ENCODE measurements around the gene FXYD7. TPM values are rescaled to one million over a fixed set of nuclear protein-coding genes. Genes with fewer than 3 reads are reported as not detected.

Gene FXYD7
- polyA plus RNA-seq, 1 donor (not counting 4 experiments of a cell fraction or from before 2014, with no cell fraction given) = not detected

DNA sequence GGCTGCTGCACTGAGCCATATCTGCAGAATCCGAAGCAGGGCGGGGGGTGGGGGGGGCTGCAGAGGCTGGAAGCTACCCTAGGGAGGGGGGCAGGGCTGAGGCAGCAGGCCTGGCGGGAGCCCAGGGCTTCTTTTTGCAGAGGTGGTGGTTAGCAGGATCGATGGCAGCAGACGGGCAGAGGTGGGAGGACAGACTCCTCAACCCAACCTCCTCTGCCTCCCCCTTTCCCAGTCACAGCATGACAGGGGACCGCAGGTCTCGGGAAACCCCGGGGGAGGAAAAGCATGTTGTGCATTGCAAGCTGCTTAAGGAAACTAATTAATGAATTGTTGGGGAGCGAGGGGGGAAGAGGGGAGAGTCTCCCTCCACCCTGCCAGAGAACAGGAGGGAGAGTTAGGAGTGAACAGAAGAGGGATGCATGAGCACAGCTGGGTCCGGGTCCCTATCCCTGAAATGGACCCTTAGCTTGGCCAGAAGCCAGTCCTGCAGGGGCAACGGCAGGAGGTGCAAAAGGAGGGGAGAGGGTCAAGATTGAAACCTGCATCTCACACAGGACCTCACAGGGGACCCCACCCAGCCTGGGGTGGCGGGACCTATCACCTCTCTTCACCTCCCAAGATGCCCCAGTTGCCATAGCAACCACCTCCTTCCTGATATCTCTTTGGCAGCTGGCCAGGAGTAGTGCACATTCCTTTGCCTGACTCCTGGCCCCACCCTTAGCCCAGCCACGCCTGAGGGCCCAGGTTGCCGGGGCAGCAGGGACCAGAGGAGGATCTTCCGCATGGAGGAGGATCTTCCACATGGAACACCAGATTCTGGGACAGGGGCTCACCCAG lies 1.8 kb downstream of the FXYD7 start:
- no peak overlapping the region for H3K4me3 ChIP-seq (ENCODE audit: control insufficient read depth in 2 of 3, extremely low read depth in 1 of 3, insufficient read depth in 2 of 3, low read depth in 1 of 3, low read length in 3 of 3)
- no peaks in the 10 kb centered on the region for H3K79me2 ChIP-seq (ENCODE audit: control insufficient read depth, insufficient read depth, low read length)
- H3K9me3 ChIP-seq (ENCODE audit: control insufficient read depth, low read depth, low read length) = no peaks in the 10 kb centered on the region
- no peak overlapping the region for H3K27ac ChIP-seq (ENCODE audit: control insufficient read depth, insufficient read depth, low read length)
- FAIRE-seq (peak; percentile 56), DNase-seq (ENCODE audit: low read depth, low spot score) (peak; percentile 85)
- no peaks in the 10 kb centered on the region for H3K36me3 ChIP-seq (ENCODE audit: control insufficient read depth in 2 of 2, extremely low read depth in 1 of 2, insufficient read depth in 2 of 2, low read length in 2 of 2)
- H3K9ac ChIP-seq (ENCODE audit: control insufficient read depth, extremely low read depth, insufficient read depth, low read length) = no peak overlapping the region
- no peaks in the 10 kb centered on the region for H3K9me1 ChIP-seq (ENCODE audit: control insufficient read depth, extremely low read depth, insufficient read depth, low read length)
- H3K27me3 ChIP-seq (ENCODE audit: control insufficient read depth, extremely low read depth, insufficient read depth, low read length) = peaks cover 19% of the 10 kb centered on the region
- no peaks in the 10 kb centered on the region for H4K20me1 ChIP-seq (ENCODE audit: control insufficient read depth, extremely low read depth, insufficient read depth, low read length)
- H3K4me1 ChIP-seq (ENCODE audit: control insufficient read depth, extremely low read depth, insufficient read depth, low read length) = peaks cover 21% of the 10 kb centered on the region
- TF ChIP-seq, protein P1, sequence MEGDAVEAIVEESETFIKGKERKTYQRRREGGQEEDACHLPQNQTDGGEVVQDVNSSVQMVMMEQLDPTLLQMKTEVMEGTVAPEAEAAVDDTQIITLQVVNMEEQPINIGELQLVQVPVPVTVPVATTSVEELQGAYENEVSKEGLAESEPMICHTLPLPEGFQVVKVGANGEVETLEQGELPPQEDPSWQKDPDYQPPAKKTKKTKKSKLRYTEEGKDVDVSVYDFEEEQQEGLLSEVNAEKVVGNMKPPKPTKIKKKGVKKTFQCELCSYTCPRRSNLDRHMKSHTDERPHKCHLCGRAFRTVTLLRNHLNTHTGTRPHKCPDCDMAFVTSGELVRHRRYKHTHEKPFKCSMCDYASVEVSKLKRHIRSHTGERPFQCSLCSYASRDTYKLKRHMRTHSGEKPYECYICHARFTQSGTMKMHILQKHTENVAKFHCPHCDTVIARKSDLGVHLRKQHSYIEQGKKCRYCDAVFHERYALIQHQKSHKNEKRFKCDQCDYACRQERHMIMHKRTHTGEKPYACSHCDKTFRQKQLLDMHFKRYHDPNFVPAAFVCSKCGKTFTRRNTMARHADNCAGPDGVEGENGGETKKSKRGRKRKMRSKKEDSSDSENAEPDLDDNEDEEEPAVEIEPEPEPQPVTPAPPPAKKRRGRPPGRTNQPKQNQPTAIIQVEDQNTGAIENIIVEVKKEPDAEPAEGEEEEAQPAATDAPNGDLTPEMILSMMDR (optimal IDR thresholded peaks at IDR 0.05 in 1 of 3, IDR thresholded peaks at IDR 0.05 in 1 of 3, conservative IDR thresholded peaks at IDR 0.05 in 1 of 3; ENCODE audit: extremely low read depth in 1 of 3, insufficient read depth in 2 of 3, low read length in 3 of 3) = no peak
- TF ChIP-seq EZH2 (IDR thresholded peaks at IDR 0.05; ENCODE audit: low read length) = no peak
- dilution Hi-C loops (cut with MboI; ENCODE audit: extremely low pct_ligation_motif_present, low sequenced_read_pairs) = no loop called here
- peak overlapping the region; percentile 30 for H3K4me2 ChIP-seq (ENCODE audit: control insufficient read depth, extremely low read depth, insufficient read depth, low read depth, low read length)
- H2AFZ ChIP-seq (ENCODE audit: control insufficient read depth, low read length) = peak overlapping the region; percentile 64

- TF ChIP-seq EZH2 (IDR thresholded peaks at IDR 0.05; ENCODE audit: low read length) = no peak
- TF ChIP-seq, protein P1 (optimal IDR thresholded peaks at IDR 0.05 in 1 of 3, IDR thresholded peaks at IDR 0.05 in 1 of 3, conservative IDR thresholded peaks at IDR 0.05 in 1 of 3; ENCODE audit: extremely low read depth in 1 of 3, insufficient read depth in 2 of 3, low read length in 3 of 3) = no peak
- DNase-seq (ENCODE audit: low read depth, low spot score) (no peak), FAIRE-seq (no peak)
- H3K9me1 ChIP-seq (ENCODE audit: control insufficient read depth, extremely low read depth, insufficient read depth, low read length) = no peaks in the 10 kb centered on the region
- H3K79me2 ChIP-seq (ENCODE audit: control insufficient read depth, insufficient read depth, low read length) = no peaks in the 10 kb centered on the region
- H3K27me3 ChIP-seq (ENCODE audit: control insufficient read depth, extremely low read depth, insufficient read depth, low read length) = peaks cover 19% of the 10 kb centered on the region
- H3K4me3 ChIP-seq (ENCODE audit: control insufficient read depth in 2 of 3, extremely low read depth in 1 of 3, insufficient read depth in 2 of 3, low read depth in 1 of 3, low read length in 3 of 3) = no peak overlapping the region
- H3K4me2 ChIP-seq (ENCODE audit: control insufficient read depth, extremely low read depth, insufficient read depth, low read depth, low read length) = no peak overlapping the region
- no peak overlapping the region for H3K9ac ChIP-seq (ENCODE audit: control insufficient read depth, extremely low read depth, insufficient read depth, low read length)
- no peaks in the 10 kb centered on the region for H3K36me3 ChIP-seq (ENCODE audit: control insufficient read depth in 2 of 2, extremely low read depth in 1 of 2, insufficient read depth in 2 of 2, low read length in 2 of 2)
- dilution Hi-C loops (cut with MboI; ENCODE audit: extremely low pct_ligation_motif_present, low sequenced_read_pairs) = no loop called here
- no peak overlapping the region for H3K27ac ChIP-seq (ENCODE audit: control insufficient read depth, insufficient read depth, low read length)
- no peaks in the 10 kb centered on the region for H3K9me3 ChIP-seq (ENCODE audit: control insufficient read depth, low read depth, low read length)
- no peaks in the 10 kb centered on the region for H4K20me1 ChIP-seq (ENCODE audit: control insufficient read depth, extremely low read depth, insufficient read depth, low read length)
- H3K4me1 ChIP-seq (ENCODE audit: control insufficient read depth, extremely low read depth, insufficient read depth, low read length) = peaks cover 13% of the 10 kb centered on the region
- no peak overlapping the region for H2AFZ ChIP-seq (ENCODE audit: control insufficient read depth, low read length)
Measured at GRCh38 chr19:35146746-35147459, 3.8 kb downstream of the FXYD7 start.
